Measurements from ENCODE around the gene TIMP2. TPM values are rescaled to one million over a fixed set of nuclear protein-coding genes. Genes with fewer than 3 reads are reported as not detected.

Gene TIMP2
- total and polyA plus RNA-seq, 2 of the 13 experiments (the other 11 are each of a cell fraction or from before 2014, with no cell fraction given): 3.8 to 8.5 TPM

- TF ChIP-seq, protein P1, sequence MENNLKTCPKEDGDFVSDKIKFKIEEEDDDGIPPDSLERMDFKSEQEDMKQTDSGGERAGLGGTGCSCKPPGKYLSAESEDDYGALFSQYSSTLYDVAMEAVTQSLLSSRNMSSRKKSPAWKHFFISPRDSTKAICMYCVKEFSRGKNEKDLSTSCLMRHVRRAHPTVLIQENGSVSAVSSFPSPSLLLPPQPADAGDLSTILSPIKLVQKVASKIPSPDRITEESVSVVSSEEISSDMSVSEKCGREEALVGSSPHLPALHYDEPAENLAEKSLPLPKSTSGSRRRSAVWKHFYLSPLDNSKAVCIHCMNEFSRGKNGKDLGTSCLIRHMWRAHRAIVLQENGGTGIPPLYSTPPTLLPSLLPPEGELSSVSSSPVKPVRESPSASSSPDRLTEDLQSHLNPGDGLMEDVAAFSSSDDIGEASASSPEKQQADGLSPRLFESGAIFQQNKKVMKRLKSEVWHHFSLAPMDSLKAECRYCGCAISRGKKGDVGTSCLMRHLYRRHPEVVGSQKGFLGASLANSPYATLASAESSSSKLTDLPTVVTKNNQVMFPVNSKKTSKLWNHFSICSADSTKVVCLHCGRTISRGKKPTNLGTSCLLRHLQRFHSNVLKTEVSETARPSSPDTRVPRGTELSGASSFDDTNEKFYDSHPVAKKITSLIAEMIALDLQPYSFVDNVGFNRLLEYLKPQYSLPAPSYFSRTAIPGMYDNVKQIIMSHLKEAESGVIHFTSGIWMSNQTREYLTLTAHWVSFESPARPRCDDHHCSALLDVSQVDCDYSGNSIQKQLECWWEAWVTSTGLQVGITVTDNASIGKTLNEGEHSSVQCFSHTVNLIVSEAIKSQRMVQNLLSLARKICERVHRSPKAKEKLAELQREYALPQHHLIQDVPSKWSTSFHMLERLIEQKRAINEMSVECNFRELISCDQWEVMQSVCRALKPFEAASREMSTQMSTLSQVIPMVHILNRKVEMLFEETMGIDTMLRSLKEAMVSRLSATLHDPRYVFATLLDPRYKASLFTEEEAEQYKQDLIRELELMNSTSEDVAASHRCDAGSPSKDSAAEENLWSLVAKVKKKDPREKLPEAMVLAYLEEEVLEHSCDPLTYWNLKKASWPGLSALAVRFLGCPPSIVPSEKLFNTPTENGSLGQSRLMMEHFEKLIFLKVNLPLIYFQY (CRISPR knock-in tag; IDR thresholded peaks at IDR 0.05; ENCODE audit: borderline replicate concordance): no peak
- TF ChIP-seq ZNF878 (CRISPR knock-in tag; IDR thresholded peaks at IDR 0.05): no peak
- no peak for TF ChIP-seq WIZ (CRISPR knock-in tag; IDR thresholded peaks at IDR 0.05)
- TF ChIP-seq ZFP36 (IDR thresholded peaks at IDR 0.05; ENCODE audit: borderline replicate concordance, low read depth, low read length, partially characterized antibody): no peak
- TF ChIP-seq ZNF367 (CRISPR knock-in tag; IDR thresholded peaks at IDR 0.05; ENCODE audit: borderline replicate concordance): no peak
These were observed 26.2 kb downstream of the TIMP2 start (continued) for GRCh38 chr17:78898947-78899346.

GRCh38 chr17:78898075-78898836, 26.9 kb downstream of the TIMP2 start:
- Histone ChIP-seq H3K4me2 (ENCODE audit: low read depth, low read length) (no peak overlapping the region), H3K27ac (ENCODE audit: extremely low read length, insufficient read depth, low read length) (no peak overlapping the region), H3K79me2 (ENCODE audit: insufficient read depth, low read length) (no peaks in the 10 kb centered on the region), H3K27me3 (ENCODE audit: control insufficient read depth in 1 of 2, insufficient read depth in 2 of 2, low read length in 2 of 2) (no peaks in the 10 kb centered on the region), H3K4me1 (ENCODE audit: insufficient read depth, low read length) (peaks cover 8% of the 10 kb centered on the region), H3K4me3 (replicated peaks in 1 of 3; ENCODE audit: insufficient read depth in 1 of 3, low read depth in 2 of 3, low read length in 3 of 3) (no peak overlapping the region), H3K9me3 (ENCODE audit: low read length) (no peaks in the 10 kb centered on the region), H4K20me1 (ENCODE audit: insufficient read depth, low read length) (no peaks in the 10 kb centered on the region), H2AFZ (ENCODE audit: low read length) (no peak overlapping the region), H3K9ac (ENCODE audit: insufficient read depth, low read depth, low read length) (no peak overlapping the region), H3K36me3 (replicated peaks in 1 of 2; ENCODE audit: control insufficient read depth in 1 of 2, insufficient read depth in 2 of 2, low read length in 2 of 2) (no peaks in the 10 kb centered on the region; a peak in 3 of 5 replicates)
- DNase-seq (ENCODE audit: low spot score) (no peak), ATAC-seq (no peak), FAIRE-seq (no peak)
- ChIA-PET POLR2A (no interaction called here), CTCF (ENCODE audit: low intra/inter-chr PET ratio, low total read pairs) (no interaction called here)
- in situ Hi-C loops (cut with HindIII; ENCODE audit: extremely low pct_ligation_motif_present, low pct_unique_long_range_greater_than_20kb) (no loop called here), intact Hi-C loops (cut with micrococcal nuclease; ENCODE audit: unreplicated experiment) (no loop called here)
- no TSS peak for BruUV-seq (replicated peaks)
- WGBS (ENCODE audit: low lambda C conversion rate): 87% methylated on average over 16 of the region's 17 CpGs
- no peak for TF ChIP-seq SCMH1 (CRISPR knock-in tag; IDR thresholded peaks at IDR 0.05; ENCODE audit: borderline replicate concordance)
- TF ChIP-seq, protein P2, sequence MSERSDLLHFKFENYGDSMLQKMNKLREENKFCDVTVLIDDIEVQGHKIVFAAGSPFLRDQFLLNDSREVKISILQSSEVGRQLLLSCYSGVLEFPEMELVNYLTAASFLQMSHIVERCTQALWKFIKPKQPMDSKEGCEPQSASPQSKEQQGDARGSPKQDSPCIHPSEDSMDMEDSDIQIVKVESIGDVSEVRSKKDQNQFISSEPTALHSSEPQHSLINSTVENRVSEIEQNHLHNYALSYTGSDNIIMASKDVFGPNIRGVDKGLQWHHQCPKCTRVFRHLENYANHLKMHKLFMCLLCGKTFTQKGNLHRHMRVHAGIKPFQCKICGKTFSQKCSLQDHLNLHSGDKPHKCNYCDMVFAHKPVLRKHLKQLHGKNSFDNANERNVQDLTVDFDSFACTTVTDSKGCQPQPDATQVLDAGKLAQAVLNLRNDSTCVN (CRISPR knock-in tag; IDR thresholded peaks at IDR 0.05; ENCODE audit: borderline replicate concordance): no peak
- TF ChIP-seq, protein P3, sequence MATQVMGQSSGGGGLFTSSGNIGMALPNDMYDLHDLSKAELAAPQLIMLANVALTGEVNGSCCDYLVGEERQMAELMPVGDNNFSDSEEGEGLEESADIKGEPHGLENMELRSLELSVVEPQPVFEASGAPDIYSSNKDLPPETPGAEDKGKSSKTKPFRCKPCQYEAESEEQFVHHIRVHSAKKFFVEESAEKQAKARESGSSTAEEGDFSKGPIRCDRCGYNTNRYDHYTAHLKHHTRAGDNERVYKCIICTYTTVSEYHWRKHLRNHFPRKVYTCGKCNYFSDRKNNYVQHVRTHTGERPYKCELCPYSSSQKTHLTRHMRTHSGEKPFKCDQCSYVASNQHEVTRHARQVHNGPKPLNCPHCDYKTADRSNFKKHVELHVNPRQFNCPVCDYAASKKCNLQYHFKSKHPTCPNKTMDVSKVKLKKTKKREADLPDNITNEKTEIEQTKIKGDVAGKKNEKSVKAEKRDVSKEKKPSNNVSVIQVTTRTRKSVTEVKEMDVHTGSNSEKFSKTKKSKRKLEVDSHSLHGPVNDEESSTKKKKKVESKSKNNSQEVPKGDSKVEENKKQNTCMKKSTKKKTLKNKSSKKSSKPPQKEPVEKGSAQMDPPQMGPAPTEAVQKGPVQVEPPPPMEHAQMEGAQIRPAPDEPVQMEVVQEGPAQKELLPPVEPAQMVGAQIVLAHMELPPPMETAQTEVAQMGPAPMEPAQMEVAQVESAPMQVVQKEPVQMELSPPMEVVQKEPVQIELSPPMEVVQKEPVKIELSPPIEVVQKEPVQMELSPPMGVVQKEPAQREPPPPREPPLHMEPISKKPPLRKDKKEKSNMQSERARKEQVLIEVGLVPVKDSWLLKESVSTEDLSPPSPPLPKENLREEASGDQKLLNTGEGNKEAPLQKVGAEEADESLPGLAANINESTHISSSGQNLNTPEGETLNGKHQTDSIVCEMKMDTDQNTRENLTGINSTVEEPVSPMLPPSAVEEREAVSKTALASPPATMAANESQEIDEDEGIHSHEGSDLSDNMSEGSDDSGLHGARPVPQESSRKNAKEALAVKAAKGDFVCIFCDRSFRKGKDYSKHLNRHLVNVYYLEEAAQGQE (IDR thresholded peaks at IDR 0.05; ENCODE audit: borderline replicate concordance in 1 of 2, low read depth in 1 of 2, low read length in 2 of 2): peak in 1 of 2 experiments; percentile 23; a peak in 1 of 4 replicates
- TF ChIP-seq PTBP1 (IDR thresholded peaks at IDR 0.05; ENCODE audit: low read depth, low read length, poor library complexity, severe bottlenecking): no peak
- TF ChIP-seq NR2F6 (IDR thresholded peaks at IDR 0.05): peak; percentile 27; the same call in 1 of the 2 replicates
- TF ChIP-seq NR2F6 (CRISPR knock-in tag; IDR thresholded peaks at IDR 0.05): no peak
